NCI-H524 (cell line): Measurements from ENCODE around the gene ZNF445.
"Not testable (repeated sequence)": the region's sequence is repeated elsewhere in the genome, so short reads cannot be mapped to it uniquely, and the experiment has no call there.

ENCODE experiments used
- DNase-seq, 2 experiments: peaks; one replicate each; lab custom pipeline; 2025; lab: John Stamatoyannopoulos, UW

Gene ZNF445

GRCh38 chr3:44476181-44476611, 1.3 kb downstream of the ZNF445 start:
- DNase-seq, result no peak

- not testable (repeated sequence) for DNase-seq
These were observed 2.6 kb downstream of the ZNF445 start for GRCh38 chr3:44474886-44475285.

- no peak for DNase-seq
These were observed 7.0 kb downstream of the ZNF445 start for GRCh38 chr3:44470430-44470829.

- no peak for DNase-seq
These were observed 7.6 kb downstream of the ZNF445 start for GRCh38 chr3:44469914-44470313.

- no peak for DNase-seq
These were observed 8.6 kb downstream of the ZNF445 start for GRCh38 chr3:44468572-44469520.

GRCh38 chr3:44468099-44468537, 9.4 kb downstream of the ZNF445 start:
- DNase-seq, result not testable (repeated sequence)

- no peak for DNase-seq
These were observed 10.2 kb downstream of the ZNF445 start for GRCh38 chr3:44467241-44467640.

GRCh38 chr3:44464920-44465319, 12.6 kb downstream of the ZNF445 start:
- not testable (repeated sequence) for DNase-seq

GRCh38 chr3:44464509-44464908, 13.0 kb downstream of the ZNF445 start:
- DNase-seq, result no peak

GRCh38 chr3:44460050-44460449, 17.4 kb downstream of the ZNF445 start:
- not testable (repeated sequence) for DNase-seq

- no peak for DNase-seq
These were observed 22.2 kb downstream of the ZNF445 start for GRCh38 chr3:44455318-44455717.

GRCh38 chr3:44454258-44454657, 23.2 kb downstream of the ZNF445 start:
- no peak for DNase-seq

- no peak for DNase-seq
These were observed 26.0 kb downstream of the ZNF445 start for GRCh38 chr3:44451441-44451840.

- DNase-seq, result no peak
These were observed 30.5 kb downstream of the ZNF445 start for GRCh38 chr3:44446929-44447328.

- no peak for DNase-seq
These were observed 31.7 kb downstream of the ZNF445 start for GRCh38 chr3:44445786-44446185.

GRCh38 chr3:44444896-44445691, 32.4 kb downstream of the ZNF445 start:
- no peak for DNase-seq

GRCh38 chr3:44444437-44444836, 33.0 kb downstream of the ZNF445 start:
- no peak for DNase-seq

GRCh38 chr3:44442596-44443309, 34.7 kb downstream of the ZNF445 start:
- no peak for DNase-seq

- DNase-seq, result no peak
These were observed 37.8 kb downstream of the ZNF445 start for GRCh38 chr3:44439499-44440295.

- DNase-seq, result no peak
These were observed 39.7 kb downstream of the ZNF445 start for GRCh38 chr3:44437800-44438199.

GRCh38 chr3:44436181-44436580, 41.3 kb downstream of the ZNF445 start:
- no peak for DNase-seq
